Pancreas (tissue), 10 donors: ENCODE data around the gene PGP. TPM values are rescaled to one million over a fixed set of nuclear protein-coding genes. Genes with fewer than 3 reads are reported as not detected.

ENCODE experiments used
- ATAC-seq, 4 donors: fragments of 200-7000 bp; cut with Tn5 transposase; one replicate each; pipeline versions ENCODE4 v1.8.0 to v1.9.1; 2020; ENCODE audit warnings: mild to moderate bottlenecking in 4 of 4, moderate library complexity in 4 of 4
- DNase-seq, 6 donors: peaks; one replicate each; pipeline ENCODE4 v3.0.0-alpha.2; 2020
- FAIRE-seq: peaks from 2 replicates; lab custom pipeline; 2012; peaks lifted over from hg19 to GRCh38; lab: Jason Lieb, UNC
- H3K27ac ChIP-seq, 4 donors: fragments of 200-600 bp; sonication (generic); 1 replicate in 3 of 4; 2 replicates in 1 of 4; pipeline versions ENCODE4 v1.5.0 to v1.8.0; 2020
- H3K27me3 ChIP-seq, 4 donors: fragments of 200-600 bp; one replicate each; pipeline ENCODE4 v1.8.0; 2021
- H3K36me3 ChIP-seq, 3 donors: fragments of 200-600 bp; sonication (generic) in 1 of 3; one replicate each; pipeline versions ENCODE4 v1.5.0 to v1.8.0; 2020 to 2021
- H3K4me1 ChIP-seq, 3 donors: fragments of 200-600 bp; one replicate each; pipeline ENCODE4 v1.8.0; 2021
- H3K4me3 ChIP-seq, 4 donors: fragments of 200-600 bp; sonication (generic) in 2 of 4; one replicate each; pipeline versions ENCODE4 v1.5.0 to v1.8.0; 2020 to 2021
- H3K9me3 ChIP-seq, 4 donors: fragments of 200-600 bp; one replicate each; pipeline ENCODE4 v1.8.0; 2021
- WGBS, 2 donors: extraction: QIAGEN DNeasy Blood & Tissue Kit; methylation state at CpG; one replicate each; pipeline ENCODE4 v1.1.7; 2013; 5-methylcytosine and 5-hydroxymethylcytosine counted together
- intact Hi-C, 3 donors: fragments of 100-400 bp; cut with DNase I; formaldehyde crosslinking; loops; one replicate each; pipeline versions ENCODE4 v1.11.1 to v1.14.2; 2022
- polyA plus RNA-seq, 2 donors: library from polyadenylated mRNA; stranded (reverse); fragments of 200-250 nt; gene quantifications; one replicate each; pipeline ENCODE4 v1.2.3, GENCODE V29; 2013
- total RNA-seq, 6 donors: library from RNA; stranded (reverse); fragmentation: NEBNext Ultra II Directional in 4 of 6; extraction: Animal tissue kit (Norgen Biotek cat#: 25700) in 4 of 6; gene quantifications; one replicate each; pipeline versions ENCODE4 v1.2.1 to v1.2.4, GENCODE V29; 2021 to 2023
- TF ChIP-seq, protein P1 (sequence below), 4 donors: fragments of 200-600 bp; sonication (generic) in 3 of 4; IDR thresholded peaks; one replicate each; pipeline versions ENCODE4 v1.5.0 to v1.8.0; 2021; ENCODE audit warnings: antibody characterized with exemption in 4 of 4
- donor health status: healthy with polysubstance abuse.
- donor health status: DM: no; HTN: no; CAD: no; lungs with moderate emphysema.
- donor health status: DM: no; HTN: no; CAD: no.
- donor health status: control.
- donor health status: control.
- donor health status: Bipolar disorder and iron deficiency.
- donor health status: DM: yes; HTN: yes; CAD: no.
- donor health status: DM: no; HTN: no; CAD: no.
- donor health status: DM: no; HTN: no; CAD: no.
- donor health status: DM: yes; HTN: yes; CAD: no.

PGP gene
- total and polyA plus RNA-seq, 8 donors, result 2.9 to 10.2 (median 4.1) TPM

DNA sequence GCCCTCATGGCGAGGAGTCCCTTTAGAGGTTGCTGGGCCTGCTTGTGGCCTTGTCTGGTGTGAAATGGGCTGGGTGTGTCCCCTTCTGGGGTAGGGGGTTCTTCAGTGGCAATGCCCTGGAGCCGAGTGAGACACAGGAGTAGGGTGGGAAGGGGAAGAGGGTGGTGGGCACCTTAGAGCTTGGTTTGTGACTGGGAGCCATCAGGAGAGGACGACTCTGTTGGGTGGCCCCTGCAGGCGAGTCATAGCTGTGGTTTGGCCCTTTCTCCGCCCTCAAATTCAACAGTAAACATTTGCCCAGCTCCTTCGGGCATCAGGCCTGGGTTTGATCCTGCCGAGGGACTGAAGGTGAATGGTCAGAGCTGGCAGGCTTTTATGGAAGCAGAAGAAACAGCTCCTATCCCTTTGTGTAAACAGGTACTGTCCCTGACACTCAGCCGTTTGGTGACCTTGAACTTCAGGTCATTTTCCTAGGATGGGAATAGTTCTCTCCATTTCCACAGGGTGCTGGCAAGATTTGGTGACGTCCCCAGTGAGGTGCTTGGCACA is 11.7 kb upstream of the PGP start:
- TF ChIP-seq, protein P1, sequence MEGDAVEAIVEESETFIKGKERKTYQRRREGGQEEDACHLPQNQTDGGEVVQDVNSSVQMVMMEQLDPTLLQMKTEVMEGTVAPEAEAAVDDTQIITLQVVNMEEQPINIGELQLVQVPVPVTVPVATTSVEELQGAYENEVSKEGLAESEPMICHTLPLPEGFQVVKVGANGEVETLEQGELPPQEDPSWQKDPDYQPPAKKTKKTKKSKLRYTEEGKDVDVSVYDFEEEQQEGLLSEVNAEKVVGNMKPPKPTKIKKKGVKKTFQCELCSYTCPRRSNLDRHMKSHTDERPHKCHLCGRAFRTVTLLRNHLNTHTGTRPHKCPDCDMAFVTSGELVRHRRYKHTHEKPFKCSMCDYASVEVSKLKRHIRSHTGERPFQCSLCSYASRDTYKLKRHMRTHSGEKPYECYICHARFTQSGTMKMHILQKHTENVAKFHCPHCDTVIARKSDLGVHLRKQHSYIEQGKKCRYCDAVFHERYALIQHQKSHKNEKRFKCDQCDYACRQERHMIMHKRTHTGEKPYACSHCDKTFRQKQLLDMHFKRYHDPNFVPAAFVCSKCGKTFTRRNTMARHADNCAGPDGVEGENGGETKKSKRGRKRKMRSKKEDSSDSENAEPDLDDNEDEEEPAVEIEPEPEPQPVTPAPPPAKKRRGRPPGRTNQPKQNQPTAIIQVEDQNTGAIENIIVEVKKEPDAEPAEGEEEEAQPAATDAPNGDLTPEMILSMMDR (IDR thresholded peaks at IDR 0.05), result no peak
- 38 to 47% methylated on average over 9 of the region's 9 CpGs for WGBS, 2 donors
- no peak for DNase-seq
- H3K27ac ChIP-seq, result no peak overlapping the region
- H3K4me3 ChIP-seq, result no peak overlapping the region
- no peak for ATAC-seq
- no peak for FAIRE-seq
- H3K27me3 ChIP-seq, result no peaks in the 10 kb centered on the region
- H3K4me1 ChIP-seq, result peaks cover 6 to 11% (median 10%) of the 10 kb centered on the region in 3 donors
- intact Hi-C loops, result no loop called here
- H3K36me3 ChIP-seq, result peaks cover 0 to 14% (median 6%) of the 10 kb centered on the region in 3 donors
- no peaks in the 10 kb centered on the region for H3K9me3 ChIP-seq

DNA sequence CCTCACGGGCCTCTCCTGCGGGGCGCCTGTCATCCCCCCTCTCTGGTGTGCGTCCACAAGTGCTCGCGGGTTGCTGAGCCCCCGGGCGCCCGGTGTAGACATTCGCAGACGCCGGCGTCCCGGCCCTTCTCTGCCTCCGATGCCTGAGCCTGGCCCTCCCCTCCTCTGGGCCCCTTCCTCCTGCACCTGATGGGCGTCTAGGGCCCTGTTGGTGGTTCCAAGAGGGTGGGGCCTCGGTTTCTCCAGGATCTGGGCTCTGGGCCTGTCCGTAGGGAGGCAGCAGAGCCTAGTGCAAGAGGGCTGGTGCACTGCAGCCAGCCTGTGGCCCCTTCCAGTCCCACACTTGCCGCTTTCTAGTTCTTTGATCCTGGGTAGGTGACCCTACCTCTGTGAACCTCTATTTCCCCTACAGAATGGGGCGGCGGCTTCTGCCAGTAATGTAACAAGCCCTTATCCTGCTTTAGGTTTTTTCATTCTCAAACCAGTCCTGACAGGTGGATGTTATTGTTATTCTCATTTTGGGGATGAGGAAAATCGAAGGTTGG is 9.4 kb upstream of the PGP start:
- Histone ChIP-seq H3K4me1 (peaks cover 6 to 11% (median 10%) of the 10 kb centered on the region in 3 donors), H3K27me3 (no peaks in the 10 kb centered on the region), H3K9me3 (no peaks in the 10 kb centered on the region), H3K36me3 (peaks cover 0 to 3% (median 0%) of the 10 kb centered on the region in 3 donors), H3K27ac (peak overlapping the region; percentile 57 to 72 (median 68)), H3K4me3 (peak overlapping the region; percentile 88 to 98 (median 94))
- TF ChIP-seq, protein P1 (IDR thresholded peaks at IDR 0.05), result no peak
- 2 to 3% methylated on average over 20 to 22 of the region's 22 CpGs for WGBS, 2 donors
- no peak for FAIRE-seq
- intact Hi-C loops, result no loop called here
- DNase-seq, result peak in 5 of 6 donors; percentile 54 to 87 (median 65)
- ATAC-seq, result peak; percentile 45 to 71 (median 61)

DNA sequence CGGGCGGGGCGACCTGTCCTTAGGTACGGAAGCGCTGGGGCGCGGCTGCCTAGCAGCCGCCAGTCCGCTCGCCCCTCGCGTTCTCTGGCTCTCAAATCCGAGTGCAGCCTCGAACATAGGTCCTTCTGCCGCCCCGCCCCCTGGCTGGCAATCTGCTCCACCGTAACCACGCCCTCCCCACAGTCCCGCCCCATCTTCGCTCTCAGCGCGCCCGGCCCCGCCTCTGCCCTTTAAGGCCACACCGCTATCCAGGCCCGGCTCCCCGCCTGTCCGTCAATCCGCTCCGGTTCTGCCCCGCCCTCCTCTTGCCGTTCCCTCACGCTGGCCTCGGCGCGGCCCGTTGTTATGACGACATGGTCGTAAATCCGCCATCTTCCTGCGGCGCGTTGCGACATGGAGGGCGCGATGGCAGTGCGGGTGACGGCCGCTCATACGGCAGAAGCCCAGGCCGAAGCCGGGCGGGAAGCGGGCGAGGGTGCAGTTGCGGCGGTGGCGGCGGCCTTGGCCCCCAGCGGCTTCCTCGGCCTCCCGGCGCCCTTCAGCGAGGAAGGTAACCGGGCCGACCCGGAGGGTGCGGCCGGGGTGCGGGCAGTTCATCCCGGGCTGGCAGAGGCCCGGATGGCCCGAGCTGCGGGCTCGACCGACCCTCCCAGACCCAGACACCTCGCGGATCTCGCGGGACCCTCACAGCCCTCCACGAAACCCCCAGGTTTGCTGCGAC is 8.7 kb upstream of the PGP start, which contains the start of gene E4F1:
Gene E4F1, plus strand, starts transcription at position 371 of the 721 bp plus-strand sequence. Its CDS starts 23 bp downstream, at position 394.
- peak within 1 kb of the TSS; percentile 57 to 78 (median 70) for H3K27ac ChIP-seq
- H3K27me3 ChIP-seq, result no peaks in the 10 kb centered on the region
- DNase-seq (peak; percentile 99 to 100 (median 100)), FAIRE-seq (peak; percentile 39), ATAC-seq (peak; percentile 97 to 99 (median 98))
- peak within 1 kb of the TSS; percentile 88 to 98 (median 94) for H3K4me3 ChIP-seq
- no peaks in the 10 kb centered on the region for H3K9me3 ChIP-seq
- intact Hi-C loops, result no loop called here
- peaks cover 6 to 11% (median 10%) of the 10 kb centered on the region in 3 donors for H3K4me1 ChIP-seq
- 0 to 1% methylated on average over 54 to 82 of the region's 82 CpGs for WGBS, 2 donors
- no peaks in the 10 kb centered on the region for H3K36me3 ChIP-seq
- TF ChIP-seq, protein P1 (IDR thresholded peaks at IDR 0.05), result no peak

DNA sequence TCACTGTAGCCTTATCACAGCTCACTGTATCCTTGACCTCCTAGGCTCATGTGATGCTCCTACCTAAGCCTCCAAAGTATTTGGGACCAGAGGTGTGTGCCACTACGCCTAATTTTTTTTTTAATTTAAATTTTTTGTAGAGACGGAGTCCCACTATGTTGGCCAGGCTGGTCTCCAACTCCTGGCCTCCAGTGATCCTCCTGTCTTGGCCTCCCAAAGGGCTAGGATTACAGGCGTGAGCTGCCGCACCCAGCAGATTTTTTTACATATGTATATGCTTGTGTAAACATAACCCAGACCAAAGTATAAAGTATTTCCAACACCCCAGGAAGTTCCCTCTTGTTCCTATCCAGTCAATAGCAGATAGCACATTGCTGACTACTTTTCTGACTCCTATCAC is 1.7 kb upstream of the PGP start:
- H3K27me3 ChIP-seq, result no peaks in the 10 kb centered on the region
- H3K36me3 ChIP-seq, result no peaks in the 10 kb centered on the region
- H3K27ac ChIP-seq, result no peak overlapping the region
- ATAC-seq (no peak), DNase-seq (no peak), FAIRE-seq (no peak)
- TF ChIP-seq, protein P1 (IDR thresholded peaks at IDR 0.05), result no peak
- H3K4me1 ChIP-seq, result peaks cover 12 to 22% (median 18%) of the 10 kb centered on the region in 3 donors
- intact Hi-C loops, result no loop called here
- H3K4me3 ChIP-seq, result no peak overlapping the region
- H3K9me3 ChIP-seq, result no peaks in the 10 kb centered on the region
- 94 to 98% methylated on average over 4 of the region's 4 CpGs for WGBS, 2 donors
